Activated naive CD8-positive, alpha-beta T cell treated with anti-CD3 and anti-CD28 coated beads, Interleukin-2, amount 50 U/mL, for 16 hours (primary cell): Measurements from ENCODE around the gene TRIP10.
"Not testable (repeated sequence)": the region's sequence is repeated elsewhere in the genome, so short reads cannot be mapped to it uniquely, and the experiment has no call there.

Experiments
- DNase-seq: peaks from one replicate; pipeline ENCODE4 v3.0.0-alpha.2; 2020; ENCODE audit warnings: low read depth, low spot score

TRIP10 gene

GRCh38 chr19:6796278-6796677 is 56.8 kb downstream of the TRIP10 start:
- no peak for DNase-seq

- no peak for DNase-seq
Measured at GRCh38 chr19:6797646-6798045, 58.2 kb downstream of the TRIP10 start.

- not testable (repeated sequence) for DNase-seq
Measured at GRCh38 chr19:6800160-6800790, 60.8 kb downstream of the TRIP10 start.

- DNase-seq: no peak
Measured at GRCh38 chr19:6800991-6801484, 61.6 kb downstream of the TRIP10 start.
